MM.1S (cell line): ENCODE measurements around the gene STRADB.

Source experiments
- CTCF ChIP-seq: fragments of 300-600 bp; sonication (generic); IDR thresholded peaks from 2 replicates; pipeline ENCODE4 v1.5.1; 2016; ENCODE audit warnings: antibody characterized with exemption, low read length, mixed read lengths
- EZH2 ChIP-seq: fragments of 300-600 bp; sonication (generic); optimal IDR thresholded peaks from 2 replicates; pipeline ENCODE3; 2017; ENCODE audit warnings: low read depth, mild to moderate bottlenecking, antibody characterized with exemption, low read length, mixed read lengths
- EZH2phosphoT487 ChIP-seq: fragments of 300-600 bp; sonication (generic); IDR thresholded peaks from 2 replicates; pipeline ENCODE4 v1.6.1; 2018; ENCODE audit warnings: antibody characterized with exemption, low read length

- no peak for TF ChIP-seq CTCF
- no peak for TF ChIP-seq EZH2
- no peak for TF ChIP-seq EZH2phosphoT487
These were observed 13.0 kb downstream of the STRADB start for GRCh38 chr2:201464547-201464946.
